HL-60 (cell line): ENCODE measurements around the gene SNAPIN.

Experiments used
- DNase-seq, 2 experiments: peaks; one replicate each; pipeline ENCODE4 v3.0.0-alpha.2; 2010 to 2020; ENCODE audit warnings: low read depth in 1 of 2, low spot score in 1 of 2
- H3K27ac ChIP-seq: fragments of 250-450 bp; sonication (Bioruptor Pico); replicated peaks from 2 replicates; pipeline ENCODE4 v1.5.1; 2020; ENCODE audit warnings: mild to moderate bottlenecking, moderate library complexity
- H3K27me3 ChIP-seq: fragments of 250-450 bp; sonication (Bioruptor Pico); 2 replicates; pipeline ENCODE4 v1.5.1; 2021; ENCODE audit warnings: mild to moderate bottlenecking, moderate library complexity; ENCODE audit not compliant: insufficient read depth, poor library complexity, severe bottlenecking
- H3K4me3 ChIP-seq: replicated peaks from 2 replicates; pipeline ENCODE4 v1.5.1; 2011; ENCODE audit warnings: mild to moderate bottlenecking, control low read depth, low read length; ENCODE audit not compliant: insufficient read depth
- CTCF ChIP-seq: IDR thresholded peaks from one replicate; pipeline ENCODE4 v1.5.1; 2011; ENCODE audit warnings: low read length, control low read depth, inconsistent platforms; ENCODE audit not compliant: insufficient read depth
- GABPA ChIP-seq: IDR thresholded peaks from 2 replicates; pipeline ENCODE4 v1.6.1; 2012; ENCODE audit warnings: low read depth
- POLR2AphosphoS5 ChIP-seq: IDR thresholded peaks from 2 replicates; pipeline ENCODE4 v1.6.1; 2012; ENCODE audit warnings: low read depth
- SPI1 ChIP-seq: IDR thresholded peaks from 2 replicates; pipeline ENCODE4 v1.6.1; 2012; ENCODE audit warnings: low read depth, mild to moderate bottlenecking, borderline replicate concordance
- TF ChIP-seq, protein P1 (sequence below): IDR thresholded peaks from 2 replicates; pipeline ENCODE4 v1.6.1; 2012; ENCODE audit warnings: low read depth; ENCODE audit not compliant: insufficient replicate concordance

The SNAPIN gene

GRCh38 chr1:153630384-153630783, 28.1 kb upstream of the SNAPIN start:
- H3K27me3 ChIP-seq: no peaks in the 10 kb centered on the region
- DNase-seq: no peak
- H3K4me3 ChIP-seq: no peak overlapping the region
- no peak for TF ChIP-seq CTCF
- TF ChIP-seq POLR2AphosphoS5: no peak
- no peak for TF ChIP-seq SPI1
- TF ChIP-seq, protein P1, sequence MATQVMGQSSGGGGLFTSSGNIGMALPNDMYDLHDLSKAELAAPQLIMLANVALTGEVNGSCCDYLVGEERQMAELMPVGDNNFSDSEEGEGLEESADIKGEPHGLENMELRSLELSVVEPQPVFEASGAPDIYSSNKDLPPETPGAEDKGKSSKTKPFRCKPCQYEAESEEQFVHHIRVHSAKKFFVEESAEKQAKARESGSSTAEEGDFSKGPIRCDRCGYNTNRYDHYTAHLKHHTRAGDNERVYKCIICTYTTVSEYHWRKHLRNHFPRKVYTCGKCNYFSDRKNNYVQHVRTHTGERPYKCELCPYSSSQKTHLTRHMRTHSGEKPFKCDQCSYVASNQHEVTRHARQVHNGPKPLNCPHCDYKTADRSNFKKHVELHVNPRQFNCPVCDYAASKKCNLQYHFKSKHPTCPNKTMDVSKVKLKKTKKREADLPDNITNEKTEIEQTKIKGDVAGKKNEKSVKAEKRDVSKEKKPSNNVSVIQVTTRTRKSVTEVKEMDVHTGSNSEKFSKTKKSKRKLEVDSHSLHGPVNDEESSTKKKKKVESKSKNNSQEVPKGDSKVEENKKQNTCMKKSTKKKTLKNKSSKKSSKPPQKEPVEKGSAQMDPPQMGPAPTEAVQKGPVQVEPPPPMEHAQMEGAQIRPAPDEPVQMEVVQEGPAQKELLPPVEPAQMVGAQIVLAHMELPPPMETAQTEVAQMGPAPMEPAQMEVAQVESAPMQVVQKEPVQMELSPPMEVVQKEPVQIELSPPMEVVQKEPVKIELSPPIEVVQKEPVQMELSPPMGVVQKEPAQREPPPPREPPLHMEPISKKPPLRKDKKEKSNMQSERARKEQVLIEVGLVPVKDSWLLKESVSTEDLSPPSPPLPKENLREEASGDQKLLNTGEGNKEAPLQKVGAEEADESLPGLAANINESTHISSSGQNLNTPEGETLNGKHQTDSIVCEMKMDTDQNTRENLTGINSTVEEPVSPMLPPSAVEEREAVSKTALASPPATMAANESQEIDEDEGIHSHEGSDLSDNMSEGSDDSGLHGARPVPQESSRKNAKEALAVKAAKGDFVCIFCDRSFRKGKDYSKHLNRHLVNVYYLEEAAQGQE: no peak
- TF ChIP-seq GABPA: no peak
- no peak overlapping the region for H3K27ac ChIP-seq

DNA sequence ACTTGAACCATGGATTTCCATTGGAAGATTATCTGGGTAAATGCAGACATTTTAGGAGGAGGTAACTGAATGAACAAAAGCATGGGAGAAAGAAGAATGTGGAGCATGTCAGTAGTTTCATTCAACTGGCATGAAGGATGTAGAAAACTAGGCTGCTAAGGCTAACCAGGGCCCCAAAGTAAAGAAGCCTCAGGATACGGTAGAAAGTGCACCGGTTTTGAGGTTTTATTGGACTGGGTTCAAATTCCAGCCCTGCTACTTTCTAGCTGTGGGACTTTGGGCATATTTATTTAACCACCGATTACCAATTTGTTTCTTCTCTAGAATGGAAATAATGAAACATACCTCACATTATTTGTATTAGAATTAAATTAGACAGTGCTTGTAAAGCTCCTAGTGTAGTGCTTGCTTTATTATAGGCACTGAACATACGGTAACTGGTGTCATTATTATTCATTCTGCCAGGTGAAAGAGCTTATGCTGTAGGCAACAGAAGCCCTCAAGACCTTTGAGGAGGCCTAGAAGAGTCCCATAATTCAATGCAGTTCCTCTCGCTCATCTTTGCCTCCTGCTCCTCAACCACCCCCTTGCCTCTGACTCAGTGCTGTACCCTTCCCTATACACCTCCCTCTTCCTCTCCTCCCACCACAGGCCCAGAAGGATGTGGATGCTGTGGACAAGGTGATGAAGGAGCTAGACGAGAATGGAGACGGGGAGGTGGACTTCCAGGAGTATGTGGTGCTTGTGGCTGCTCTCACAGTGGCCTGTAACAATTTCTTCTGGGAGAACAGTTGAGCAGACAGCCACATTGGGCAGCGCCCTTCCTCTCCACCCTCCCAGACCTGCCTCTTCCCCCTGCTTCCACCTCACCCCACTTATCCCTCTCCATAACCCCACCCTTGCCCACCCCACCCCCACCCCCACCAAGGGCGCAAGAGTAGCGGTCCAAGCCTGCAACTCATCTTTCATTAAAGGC, 27.2 kb upstream of the SNAPIN start:
- Histone ChIP-seq H3K27ac (no peak overlapping the region), H3K27me3 (no peaks in the 10 kb centered on the region), H3K4me3 (no peak overlapping the region)
- no peak for DNase-seq
- TF ChIP-seq SPI1 (no peak), POLR2AphosphoS5 (no peak), GABPA (no peak), CTCF (no peak)
- TF ChIP-seq, protein P1: no peak

GRCh38 chr1:153633161-153633753, 25.2 kb upstream of the SNAPIN start:
- Histone ChIP-seq H3K4me3 (peak overlapping the region; percentile 16), H3K27ac (no peak overlapping the region), H3K27me3 (no peaks in the 10 kb centered on the region)
- no peak for DNase-seq
- no peak for TF ChIP-seq CTCF
- TF ChIP-seq SPI1: no peak
- no peak for TF ChIP-seq GABPA
- TF ChIP-seq, protein P1: no peak
- no peak for TF ChIP-seq POLR2AphosphoS5
